Measurements from ENCODE around the gene OR10G7.
A peak's percentile ranks its signal among the peaks of the same experiment; 100 is the strongest.
"Not testable (repeated sequence)": the region's sequence is repeated elsewhere in the genome, so short reads cannot be mapped to it uniquely, and the experiment has no call there.

OR10G7 gene

DNA sequence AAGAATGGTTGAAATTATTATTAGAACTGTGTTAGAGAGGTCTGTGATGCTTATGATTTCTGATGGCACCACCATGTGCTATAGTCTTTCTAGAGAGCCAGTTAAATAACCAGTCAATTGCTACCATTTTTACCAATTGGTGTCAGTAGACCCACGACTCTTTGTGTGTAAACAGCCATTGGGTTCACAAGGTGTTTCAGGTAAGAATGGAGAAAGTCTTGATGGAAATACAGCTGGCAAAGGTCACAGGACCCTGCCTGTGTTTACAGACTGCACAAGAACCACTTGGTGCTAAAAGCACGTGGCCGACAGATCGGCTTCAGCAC is 30.5 kb upstream of the OR10G7 start:
- H3K36me3 Mint-ChIP-seq (ENCODE audit: low read depth): no peaks in the 10 kb centered on the region
- peaks cover 26% of the 10 kb centered on the region for H3K27me3 Mint-ChIP-seq (ENCODE audit: low read depth)
- H3K9me3 Mint-ChIP-seq: no peaks in the 10 kb centered on the region
- DNase-seq (ENCODE audit: low spot score): no peak
- no peak overlapping the region for H3K4me3 Mint-ChIP-seq
- no peak overlapping the region for H3K27ac Mint-ChIP-seq
- H3K4me1 Mint-ChIP-seq (ENCODE audit: low read depth): peaks cover 21% of the 10 kb centered on the region

DNA sequence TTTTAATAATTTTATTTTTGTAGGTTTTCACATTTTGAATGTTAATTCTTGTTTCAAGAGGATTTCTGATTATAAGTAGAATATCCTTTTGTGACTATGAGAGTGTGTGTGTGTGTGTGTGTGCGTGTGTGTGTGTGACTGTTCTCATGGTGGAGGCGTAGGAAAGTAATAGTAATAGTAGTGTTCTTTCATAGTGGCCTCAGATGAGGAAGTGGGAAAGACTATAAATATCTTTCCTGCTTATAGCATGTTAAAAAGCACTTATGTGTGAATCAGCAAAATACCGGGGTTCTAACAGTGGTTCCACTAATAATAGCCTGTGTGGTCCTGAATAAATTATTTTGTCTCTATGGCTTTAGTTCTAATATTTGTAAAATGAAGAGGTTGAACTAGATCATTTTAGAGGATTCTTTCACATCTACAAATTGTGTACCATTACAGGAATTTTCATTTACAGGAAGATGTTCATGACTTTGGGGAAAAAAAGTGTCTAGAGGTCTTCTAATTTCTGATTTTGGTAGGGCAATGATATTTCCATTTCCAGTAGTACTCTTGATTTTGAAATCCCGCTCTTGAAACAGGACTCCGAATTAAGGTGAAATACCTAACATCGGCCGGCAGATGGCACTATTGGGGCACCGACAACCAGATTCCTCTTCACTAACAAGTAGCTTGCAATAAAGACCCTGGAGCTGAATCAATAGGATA is 29.9 kb upstream of the OR10G7 start:
- H3K4me3 Mint-ChIP-seq: peak overlapping the region; percentile 13
- H3K9me3 Mint-ChIP-seq: no peaks in the 10 kb centered on the region
- no peaks in the 10 kb centered on the region for H3K36me3 Mint-ChIP-seq (ENCODE audit: low read depth)
- H3K27ac Mint-ChIP-seq: no peak overlapping the region
- peaks cover 17% of the 10 kb centered on the region for H3K4me1 Mint-ChIP-seq (ENCODE audit: low read depth)
- H3K27me3 Mint-ChIP-seq (ENCODE audit: low read depth): peaks cover 25% of the 10 kb centered on the region
- DNase-seq (ENCODE audit: low spot score): peak; percentile 47

DNA sequence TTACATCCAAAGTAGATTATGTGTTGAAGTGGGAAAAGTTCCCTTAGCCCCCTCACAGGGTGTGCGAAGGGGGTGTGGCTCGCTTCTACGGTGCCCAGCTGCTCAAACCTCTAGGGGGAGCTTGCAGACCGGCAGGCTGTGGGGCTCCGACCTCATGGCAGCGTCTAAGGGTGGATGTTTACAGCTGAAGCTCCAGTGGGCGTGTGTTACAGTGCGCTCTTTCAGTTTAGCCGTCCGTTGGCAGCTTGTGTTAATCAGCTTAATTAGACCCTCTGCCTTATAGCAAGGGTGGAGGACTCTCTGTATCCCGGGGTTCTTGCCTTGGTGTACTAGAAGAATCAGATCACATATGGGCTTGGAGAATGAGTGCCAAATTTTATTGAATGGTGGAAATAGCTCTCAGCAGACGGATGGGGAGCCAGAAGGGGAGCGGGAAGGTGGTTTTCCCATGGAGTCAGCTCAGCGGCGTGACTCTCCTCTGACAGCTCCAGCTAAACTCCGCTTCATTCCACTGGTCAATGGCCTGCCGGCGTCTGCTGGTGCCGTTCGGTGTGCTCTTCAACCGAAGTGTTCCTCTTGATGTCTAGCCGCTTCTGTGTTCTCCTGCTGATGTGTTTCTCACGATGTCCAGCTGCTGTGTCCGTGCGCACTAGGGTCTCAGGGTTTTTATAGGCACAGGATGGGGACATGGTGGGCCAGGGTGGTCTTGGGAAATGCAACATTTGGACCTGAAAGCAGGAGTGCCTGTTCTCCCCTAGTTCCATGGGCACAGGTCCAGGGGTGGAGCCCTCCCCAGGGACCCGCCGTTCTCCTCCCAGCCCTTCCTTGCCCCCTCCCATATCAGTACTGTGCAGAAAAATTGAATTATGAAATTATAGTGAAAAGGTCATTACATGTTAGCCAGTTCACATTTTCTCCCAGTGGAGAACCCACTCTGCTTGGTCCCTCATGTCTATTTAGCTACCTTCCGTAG is 28.6 kb upstream of the OR10G7 start:
- H3K27me3 Mint-ChIP-seq (ENCODE audit: low read depth): peaks cover 25% of the 10 kb centered on the region
- H3K36me3 Mint-ChIP-seq (ENCODE audit: low read depth): no peaks in the 10 kb centered on the region
- H3K4me3 Mint-ChIP-seq: peak overlapping the region; percentile 63
- peaks cover 17% of the 10 kb centered on the region for H3K4me1 Mint-ChIP-seq (ENCODE audit: low read depth)
- peak; percentile 54 for DNase-seq (ENCODE audit: low spot score)
- no peak overlapping the region for H3K27ac Mint-ChIP-seq
- H3K9me3 Mint-ChIP-seq: no peaks in the 10 kb centered on the region

DNA sequence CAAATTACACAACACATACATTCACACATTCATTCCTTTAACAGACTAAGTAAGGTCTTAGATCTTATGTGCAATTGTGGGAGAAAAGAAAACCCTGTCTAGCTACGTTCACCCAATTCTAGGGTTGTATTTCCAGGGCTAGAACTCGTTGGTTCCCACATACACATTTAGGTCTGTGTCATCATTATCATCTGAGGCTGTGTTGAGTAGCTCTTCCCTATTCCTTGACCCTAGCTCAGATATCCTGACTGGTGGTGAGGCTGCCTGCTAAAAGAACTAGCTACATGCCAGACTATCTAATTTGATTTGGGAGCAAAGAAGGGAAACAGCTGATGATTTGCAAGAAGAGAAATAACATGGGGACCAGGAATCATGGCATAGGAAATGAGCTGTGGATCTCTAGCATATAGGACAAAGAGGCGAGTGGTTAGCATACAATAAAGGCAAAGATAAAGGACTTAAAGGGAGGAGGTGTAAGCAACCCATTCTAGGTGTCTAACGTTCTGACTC is 27.5 kb upstream of the OR10G7 start:
- Mint-ChIP-seq H3K27me3 (ENCODE audit: low read depth) (peaks cover 27% of the 10 kb centered on the region), H3K4me1 (ENCODE audit: low read depth) (peaks cover 17% of the 10 kb centered on the region), H3K4me3 (no peak overlapping the region), H3K36me3 (ENCODE audit: low read depth) (no peaks in the 10 kb centered on the region), H3K9me3 (no peaks in the 10 kb centered on the region), H3K27ac (no peak overlapping the region)
- DNase-seq (ENCODE audit: low spot score): no peak

DNA sequence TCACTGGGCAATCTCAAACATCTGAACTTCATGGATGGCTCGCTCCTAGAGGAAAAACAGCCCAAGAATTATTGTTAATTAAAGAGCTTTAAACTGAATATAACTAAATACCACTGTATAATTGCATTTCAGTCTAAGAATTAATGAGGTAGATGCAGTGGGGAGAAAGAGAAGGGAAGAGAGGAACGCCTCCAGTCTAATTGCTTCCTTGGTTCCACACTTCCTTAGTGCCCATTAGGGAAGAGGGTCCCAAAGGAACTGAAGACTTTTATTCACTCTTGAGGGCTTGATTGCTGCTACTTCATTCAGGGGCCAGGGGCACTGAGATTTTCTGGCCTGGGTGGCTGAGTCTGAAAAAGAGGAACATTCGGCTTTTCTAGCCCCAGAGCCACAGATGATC is 11.8 kb upstream of the OR10G7 start:
- DNase-seq (ENCODE audit: low spot score): no peak
- Mint-ChIP-seq H3K36me3 (ENCODE audit: low read depth) (no peaks in the 10 kb centered on the region), H3K9me3 (no peaks in the 10 kb centered on the region), H3K4me3 (no peak overlapping the region), H3K27me3 (ENCODE audit: low read depth) (peaks cover 3% of the 10 kb centered on the region), H3K4me1 (ENCODE audit: low read depth) (peaks cover 3% of the 10 kb centered on the region), H3K27ac (no peak overlapping the region)

DNA sequence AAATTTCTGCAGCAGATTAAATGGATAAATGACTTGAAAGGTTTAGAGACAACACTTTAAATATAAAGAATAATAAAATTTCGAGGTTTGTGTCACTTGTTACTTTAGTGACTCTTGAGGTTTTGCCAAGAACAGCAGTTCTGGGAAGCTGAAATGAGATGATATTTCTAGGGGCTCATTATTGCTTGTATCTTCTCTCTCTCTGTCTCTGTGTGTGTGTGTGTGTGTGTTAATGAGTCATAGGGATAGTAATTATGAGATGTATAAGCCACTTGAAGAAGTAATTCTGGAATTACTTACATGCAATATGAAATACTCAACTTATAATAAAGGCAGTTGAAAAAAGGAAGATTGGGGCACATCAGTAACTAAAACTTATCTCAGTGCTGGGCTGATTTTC is 9.6 kb upstream of the OR10G7 start:
- Mint-ChIP-seq H3K27me3 (ENCODE audit: low read depth) (peaks cover 2% of the 10 kb centered on the region), H3K36me3 (ENCODE audit: low read depth) (no peaks in the 10 kb centered on the region)

DNA sequence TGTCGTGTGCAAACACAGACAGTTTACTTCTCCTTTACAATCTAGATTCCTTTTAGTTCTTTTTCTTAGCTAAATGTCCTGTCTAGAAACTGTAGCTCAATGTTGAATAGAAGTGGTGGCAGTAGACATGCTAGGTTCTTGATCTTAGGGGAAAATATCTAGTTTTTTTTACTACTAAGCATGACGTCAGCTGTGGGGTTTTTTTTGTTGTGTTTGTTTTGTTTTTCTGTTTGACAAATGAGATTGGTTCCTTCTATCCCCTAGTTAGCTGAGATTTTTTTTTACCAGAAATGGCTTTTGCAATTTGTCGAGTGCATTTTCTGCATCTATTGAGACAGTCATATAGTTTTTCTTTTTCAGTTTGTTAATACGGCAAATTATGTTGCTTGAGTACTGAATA is 2.3 kb upstream of the OR10G7 start:
- H3K27ac Mint-ChIP-seq: no peak overlapping the region
- no peaks in the 10 kb centered on the region for H3K27me3 Mint-ChIP-seq (ENCODE audit: low read depth)
- no peak overlapping the region for H3K4me3 Mint-ChIP-seq
- DNase-seq (ENCODE audit: low spot score): no peak
- H3K36me3 Mint-ChIP-seq (ENCODE audit: low read depth): no peaks in the 10 kb centered on the region
- no peaks in the 10 kb centered on the region for H3K4me1 Mint-ChIP-seq (ENCODE audit: low read depth)
- no peaks in the 10 kb centered on the region for H3K9me3 Mint-ChIP-seq

More for the DNA sequence above, 9.6 kb upstream of the OR10G7 start:
- Mint-ChIP-seq H3K27ac (no peak overlapping the region), H3K4me3 (no peak overlapping the region), H3K4me1 (ENCODE audit: low read depth) (peaks cover 3% of the 10 kb centered on the region), H3K9me3 (no peaks in the 10 kb centered on the region)
- no peak for DNase-seq (ENCODE audit: low spot score)

DNA sequence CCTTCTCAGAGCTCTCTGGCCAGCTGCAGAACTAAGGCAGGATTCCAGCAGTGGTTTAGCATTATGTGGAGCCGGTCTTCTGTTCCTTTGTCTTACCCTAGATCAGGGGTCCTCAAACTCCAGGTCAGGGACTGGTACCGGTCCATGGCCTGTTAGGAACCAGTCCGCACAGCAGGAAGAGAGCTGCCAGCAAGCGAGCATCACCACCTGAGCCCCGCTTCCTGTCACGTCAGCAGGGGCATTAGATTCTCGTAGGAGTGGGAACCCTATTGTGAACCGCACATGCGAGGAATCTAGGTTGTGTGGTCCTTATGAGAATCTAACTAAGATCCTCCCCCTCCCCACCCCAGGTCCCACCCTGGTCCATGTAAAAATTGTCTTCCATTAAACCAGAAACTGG is 1.6 kb downstream of the OR10G7 start:
- H3K9me3 Mint-ChIP-seq: no peaks in the 10 kb centered on the region
- H3K4me3 Mint-ChIP-seq: no peak overlapping the region
- H3K4me1 Mint-ChIP-seq (ENCODE audit: low read depth): no peaks in the 10 kb centered on the region
- H3K27ac Mint-ChIP-seq: no peak overlapping the region
- no peak for DNase-seq (ENCODE audit: low spot score)
- no peaks in the 10 kb centered on the region for H3K27me3 Mint-ChIP-seq (ENCODE audit: low read depth)
- no peaks in the 10 kb centered on the region for H3K36me3 Mint-ChIP-seq (ENCODE audit: low read depth)

DNA sequence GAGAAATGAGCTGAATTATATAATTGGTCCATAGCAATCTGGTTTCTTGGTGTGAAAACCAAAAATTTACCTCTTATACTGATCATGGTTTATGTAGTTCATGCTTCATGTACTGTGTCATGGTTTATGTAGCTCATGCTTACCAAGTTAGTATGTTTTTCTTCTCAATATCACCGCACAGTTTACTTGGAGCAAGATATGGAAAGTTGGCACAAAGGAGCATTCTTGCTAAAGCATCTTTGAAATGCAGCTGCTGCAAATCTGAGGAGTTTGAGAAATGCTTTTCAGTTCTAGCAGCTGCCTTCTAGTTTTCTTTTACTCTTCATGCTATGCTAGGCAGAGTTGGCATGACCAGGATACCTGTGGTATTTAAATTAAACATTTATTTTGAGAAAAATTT is 4.5 kb downstream of the OR10G7 start:
- no peak overlapping the region for H3K27ac Mint-ChIP-seq
- no peaks in the 10 kb centered on the region for H3K9me3 Mint-ChIP-seq
- H3K27me3 Mint-ChIP-seq (ENCODE audit: low read depth): no peaks in the 10 kb centered on the region
- DNase-seq (ENCODE audit: low spot score): no peak
- no peaks in the 10 kb centered on the region for H3K4me1 Mint-ChIP-seq (ENCODE audit: low read depth)
- H3K4me3 Mint-ChIP-seq: no peak overlapping the region
- H3K36me3 Mint-ChIP-seq (ENCODE audit: low read depth): no peaks in the 10 kb centered on the region

DNA sequence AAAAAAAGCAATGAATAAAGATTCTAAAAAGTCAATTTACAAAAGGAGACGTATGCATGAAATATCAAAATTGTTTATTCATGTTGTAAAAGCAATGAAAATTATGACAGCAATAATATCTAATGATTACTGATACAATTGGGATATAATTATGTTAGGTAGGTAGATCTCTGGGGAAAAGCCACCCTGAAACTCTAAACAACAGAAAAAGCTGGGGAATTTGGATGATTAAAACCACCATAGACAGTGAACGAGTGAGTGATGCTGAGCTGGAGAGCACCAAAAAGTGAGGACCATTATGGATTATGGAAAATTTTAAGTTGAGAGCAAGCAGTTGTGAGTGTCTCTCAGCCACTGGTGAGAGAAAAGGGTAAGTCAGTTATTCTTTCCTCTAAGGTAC is 14.6 kb downstream of the OR10G7 start, which contains the start of gene OR10G8:
OR10G8 (plus strand) TSS at position 301 of the 400 bp plus-strand sequence. CDS start 2,825 bp downstream, outside the sequence.
- Mint-ChIP-seq H3K4me1 (ENCODE audit: low read depth) (no peaks in the 10 kb centered on the region), H3K4me3 (no peak within 1 kb of the TSS), H3K27ac (no peak within 1 kb of the TSS)

DNA sequence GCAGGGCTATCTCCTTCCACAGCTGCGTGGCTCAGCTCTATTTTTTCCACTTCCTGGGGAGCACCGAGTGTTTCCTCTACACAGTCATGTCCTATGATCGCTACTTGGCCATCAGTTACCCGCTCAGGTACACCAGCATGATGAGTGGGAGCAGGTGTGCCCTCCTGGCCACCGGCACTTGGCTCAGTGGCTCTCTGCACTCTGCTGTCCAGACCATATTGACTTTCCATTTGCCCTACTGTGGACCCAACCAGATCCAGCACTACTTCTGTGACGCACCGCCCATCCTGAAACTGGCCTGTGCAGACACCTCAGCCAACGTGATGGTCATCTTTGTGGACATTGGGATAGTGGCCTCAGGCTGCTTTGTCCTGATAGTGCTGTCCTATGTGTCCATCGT is 25.3 kb downstream of the OR10G7 start:
- not testable (repeated sequence) for H3K36me3 Mint-ChIP-seq (ENCODE audit: low read depth); H3K27ac Mint-ChIP-seq; H3K27me3 Mint-ChIP-seq (ENCODE audit: low read depth); DNase-seq (ENCODE audit: low spot score); H3K4me3 Mint-ChIP-seq; H3K9me3 Mint-ChIP-seq; H3K4me1 Mint-ChIP-seq (ENCODE audit: low read depth)

More for the DNA sequence above, 14.6 kb downstream of the OR10G7 start, which contains the start of gene OR10G8:
- DNase-seq (ENCODE audit: low spot score): no peak
- no peaks in the 10 kb centered on the region for H3K9me3 Mint-ChIP-seq
- no peaks in the 10 kb centered on the region for H3K36me3 Mint-ChIP-seq (ENCODE audit: low read depth)
- H3K27me3 Mint-ChIP-seq (ENCODE audit: low read depth): peaks cover 2% of the 10 kb centered on the region

DNA sequence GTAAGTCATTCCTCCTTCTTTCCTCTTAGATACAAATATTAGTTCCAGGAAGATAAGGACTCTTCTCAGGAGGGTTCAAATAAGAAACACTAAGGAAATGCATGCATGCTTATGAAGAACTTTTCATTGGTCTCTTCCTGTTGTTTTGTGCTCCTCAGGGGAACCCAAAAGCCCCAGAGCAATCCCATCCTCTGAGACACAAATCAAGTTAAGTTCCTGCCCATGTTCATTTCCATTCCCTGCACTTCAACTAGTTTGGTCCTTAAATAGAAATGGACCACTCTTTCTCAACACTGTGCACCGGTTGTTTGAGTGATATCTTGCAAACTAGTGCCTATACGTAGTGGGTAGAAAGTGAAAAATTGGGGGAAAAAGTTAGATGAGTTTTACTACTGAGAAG is 28.4 kb downstream of the OR10G7 start, which contains the start of gene OR10G4:
OR10G4 (plus strand) TSS at position 301 of the 400 bp plus-strand sequence. CDS start 2,578 bp downstream, outside the sequence.
- Mint-ChIP-seq H3K27me3 (ENCODE audit: low read depth) (peaks cover 3% of the 10 kb centered on the region), H3K9me3 (no peaks in the 10 kb centered on the region), H3K27ac (no peak within 1 kb of the TSS), H3K36me3 (ENCODE audit: low read depth) (no peaks in the 10 kb centered on the region), H3K4me3 (no peak within 1 kb of the TSS), H3K4me1 (ENCODE audit: low read depth) (no peaks in the 10 kb centered on the region)
- no peak for DNase-seq (ENCODE audit: low spot score)

DNA sequence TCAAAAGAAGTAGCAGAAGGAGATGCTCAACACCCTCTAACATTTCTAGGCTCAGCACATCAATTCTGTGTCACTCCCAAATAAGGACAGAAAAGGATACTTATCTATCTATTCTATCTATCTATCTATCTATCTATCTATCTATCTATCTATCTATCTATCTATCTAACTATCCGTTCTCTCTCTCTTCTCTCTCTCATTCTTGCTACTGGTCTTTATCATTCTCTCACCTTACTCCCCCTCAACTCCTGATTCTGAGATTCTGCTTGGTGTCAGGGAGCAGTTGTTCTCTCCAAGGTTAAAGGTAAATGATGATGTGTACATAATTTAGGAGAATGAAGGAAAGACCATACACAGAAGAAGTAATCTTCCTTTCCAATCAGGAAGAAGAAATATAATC is 46.0 kb downstream of the OR10G7 start, which contains the start of gene OR10G6:
OR10G6 (minus strand) TSS at position 43 of the 400 bp plus-strand sequence; CDS start at position 43, 0 bp downstream.
- Mint-ChIP-seq H3K27me3 (ENCODE audit: low read depth) (no peaks in the 10 kb centered on the region), H3K27ac (no peak within 1 kb of the TSS), H3K36me3 (ENCODE audit: low read depth) (no peaks in the 10 kb centered on the region), H3K4me3 (no peak within 1 kb of the TSS), H3K9me3 (no peaks in the 10 kb centered on the region), H3K4me1 (ENCODE audit: low read depth) (no peaks in the 10 kb centered on the region)
- DNase-seq (ENCODE audit: low spot score): no peak
